ENCODE data around the gene NSG1. TPM values are rescaled to one million over a fixed set of nuclear protein-coding genes. Genes with fewer than 3 reads are reported as not detected.

NSG1 gene
- total RNA-seq, 1 donor from 2014 or later = 71.9 TPM

DNA sequence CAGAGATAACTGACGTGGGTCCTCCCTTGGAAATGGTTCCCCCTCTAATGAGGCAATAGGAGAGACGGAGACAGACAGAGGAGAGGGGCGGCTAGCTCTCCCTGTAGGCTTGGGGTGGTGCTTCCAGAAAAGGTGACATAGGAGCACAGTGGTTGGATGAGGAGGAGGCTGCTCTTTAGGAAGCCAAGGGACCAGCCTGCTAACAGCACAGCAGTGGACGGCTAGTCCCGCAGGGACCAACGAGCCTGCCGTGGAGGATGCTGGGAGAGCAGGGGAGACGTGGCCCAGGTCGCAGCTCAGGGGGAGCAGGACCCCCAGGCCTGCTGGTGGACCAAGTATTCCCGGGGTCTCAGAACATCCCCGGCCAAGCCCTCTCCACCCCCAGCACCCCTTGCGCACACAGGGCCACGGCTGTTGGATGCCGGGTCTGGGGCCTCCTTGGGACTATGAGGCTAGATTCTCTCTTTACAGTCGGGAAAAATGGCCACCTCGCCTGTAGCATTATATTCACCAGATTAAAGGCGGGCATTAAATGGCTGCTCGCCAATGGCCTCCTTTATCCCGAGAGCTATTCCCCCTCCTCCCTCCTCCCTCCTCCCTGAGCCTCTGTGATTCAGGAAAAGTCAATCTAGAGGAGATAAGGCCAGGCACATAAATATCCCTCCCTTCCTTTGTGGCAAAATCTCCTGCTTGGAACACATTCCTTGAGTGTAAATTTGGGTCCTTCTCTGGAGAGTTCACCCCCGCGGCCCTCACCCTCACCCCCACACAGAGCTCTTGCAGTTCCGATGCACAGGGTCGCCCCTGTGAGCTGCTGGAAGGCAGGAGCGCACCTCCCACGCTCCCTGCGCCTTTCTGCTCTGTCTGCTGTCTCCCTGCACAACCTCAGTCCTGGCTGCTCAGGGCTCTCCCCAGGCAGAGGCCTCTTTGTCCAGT lies 30.5 kb upstream of the NSG1 start:
- Mint-ChIP-seq H3K27me3 (peaks cover 25% of the 10 kb centered on the region), H3K4me1 (ENCODE audit: unreplicated experiment) (no peaks in the 10 kb centered on the region), H3K9me3 (no peaks in the 10 kb centered on the region), H3K4me3 (no peak overlapping the region), H3K36me3 (no peaks in the 10 kb centered on the region), H3K27ac (no peak overlapping the region)
- TF ChIP-seq CTCF (conservative IDR thresholded peaks at IDR 0.05) = no peak
- no peak for DNase-seq (ENCODE audit: extremely low spot score, unreplicated experiment)

GRCh38 chr4:4358093-4358854 lies 28.6 kb upstream of the NSG1 start:
- peaks cover 31% of the 10 kb centered on the region for H3K27me3 Mint-ChIP-seq
- no peaks in the 10 kb centered on the region for H3K4me1 Mint-ChIP-seq (ENCODE audit: unreplicated experiment)
- no peak for DNase-seq (ENCODE audit: extremely low spot score, unreplicated experiment)
- no peaks in the 10 kb centered on the region for H3K9me3 Mint-ChIP-seq
- no peak for TF ChIP-seq CTCF (conservative IDR thresholded peaks at IDR 0.05)
- H3K4me3 Mint-ChIP-seq = no peak overlapping the region
- no peaks in the 10 kb centered on the region for H3K36me3 Mint-ChIP-seq
- H3K27ac Mint-ChIP-seq = no peak overlapping the region

- H3K36me3 Mint-ChIP-seq = no peaks in the 10 kb centered on the region
- peaks cover 22% of the 10 kb centered on the region for H3K27me3 Mint-ChIP-seq
- DNase-seq (ENCODE audit: extremely low spot score, unreplicated experiment) = no peak
- TF ChIP-seq CTCF (conservative IDR thresholded peaks at IDR 0.05) = no peak
- no peak overlapping the region for H3K4me3 Mint-ChIP-seq
- no peaks in the 10 kb centered on the region for H3K4me1 Mint-ChIP-seq (ENCODE audit: unreplicated experiment)
- no peak overlapping the region for H3K27ac Mint-ChIP-seq
- H3K9me3 Mint-ChIP-seq = peaks cover 10% of the 10 kb centered on the region
Observed at GRCh38 chr4:4361883-4362282, 25.0 kb upstream of the NSG1 start.

GRCh38 chr4:4362991-4363697 lies 23.8 kb upstream of the NSG1 start:
- no peak for TF ChIP-seq CTCF (conservative IDR thresholded peaks at IDR 0.05)
- no peak for DNase-seq (ENCODE audit: extremely low spot score, unreplicated experiment)
- no peaks in the 10 kb centered on the region for H3K36me3 Mint-ChIP-seq
- H3K27me3 Mint-ChIP-seq = peaks cover 17% of the 10 kb centered on the region
- H3K4me1 Mint-ChIP-seq (ENCODE audit: unreplicated experiment) = no peaks in the 10 kb centered on the region
- H3K4me3 Mint-ChIP-seq = no peak overlapping the region
- H3K27ac Mint-ChIP-seq = no peak overlapping the region
- peaks cover 12% of the 10 kb centered on the region for H3K9me3 Mint-ChIP-seq

- TF ChIP-seq CTCF (conservative IDR thresholded peaks at IDR 0.05) = no peak
- H3K27ac Mint-ChIP-seq = no peak overlapping the region
Observed at GRCh38 chr4:4364061-4364460, 22.8 kb upstream of the NSG1 start.

More at GRCh38 chr4:4364061-4364460, 22.8 kb upstream of the NSG1 start:
- peaks cover 12% of the 10 kb centered on the region for H3K9me3 Mint-ChIP-seq
- H3K27me3 Mint-ChIP-seq = peaks cover 17% of the 10 kb centered on the region
- H3K36me3 Mint-ChIP-seq = no peaks in the 10 kb centered on the region
- H3K4me1 Mint-ChIP-seq (ENCODE audit: unreplicated experiment) = no peaks in the 10 kb centered on the region
- DNase-seq (ENCODE audit: extremely low spot score, unreplicated experiment) = no peak
- no peak overlapping the region for H3K4me3 Mint-ChIP-seq
